Prostate gland (tissue), 2 donors: ENCODE results near the gene STAG1. TPM values are rescaled to one million over a fixed set of nuclear protein-coding genes. Genes with fewer than 3 reads are reported as not detected.
"Not testable (repeated sequence)": the region's sequence is repeated elsewhere in the genome, so short reads cannot be mapped to it uniquely, and the experiment has no call there.

Experiments used
- DNase-seq: peaks from one replicate; pipeline ENCODE4 v3.0.0-alpha.2; 2019; ENCODE audit warnings: low spot score
- H3K27ac ChIP-seq, 2 donors: fragments of 200-600 bp; sonication (generic); 2 replicates each; pipeline ENCODE4 v1.5.1; 2017 to 2019
- H3K27me3 ChIP-seq: fragments of 200-600 bp; sonication (generic); replicated peaks from 2 replicates; pipeline ENCODE4 v1.5.1; 2019; ENCODE audit not compliant: insufficient read depth
- H3K36me3 ChIP-seq, 2 donors: fragments of 200-600 bp; sonication (generic); 1 replicate in 1 of 2; 2 replicates in 1 of 2; pipeline versions ENCODE4 v1.5.1 to v1.8.1; 2017 to 2019
- H3K4me1 ChIP-seq: fragments of 200-600 bp; sonication (generic); replicated peaks from 2 replicates; pipeline ENCODE4 v1.5.1; 2019
- H3K4me3 ChIP-seq, 2 donors: fragments of 200-600 bp; sonication (generic); 2 replicates each; pipeline ENCODE4 v1.5.1; 2017 to 2019
- H3K9me3 ChIP-seq: fragments of 200-600 bp; sonication (generic); 2 replicates; pipeline ENCODE4 v1.5.1; 2017
- POLR2A ChIP-seq: fragments of 450-650 bp; IDR thresholded peaks from one replicate; pipeline ENCODE4 v1.6.1; 2016; ENCODE audit warnings: antibody characterized with exemption, mild to moderate bottlenecking
- POLR2AphosphoS5 ChIP-seq: sonication (generic); formaldehyde crosslinking; IDR thresholded peaks from one replicate; pipeline ENCODE4 v1.6.1; 2017; ENCODE audit warnings: antibody characterized with exemption
- WGBS: methylation state at CpG from one replicate; pipeline ENCODE4 v1.1.5; 2018; 5-methylcytosine and 5-hydroxymethylcytosine counted together
- intact Hi-C: fragments of 100-400 bp; cut with DNase I; formaldehyde crosslinking; loops from one replicate; pipeline ENCODE4 v1.14.2; 2022
- total RNA-seq, 2 donors: library from RNA; depleted of rRNA; stranded (reverse); fragments of >200 nt; gene quantifications; one replicate each; pipeline ENCODE4 v1.1.0, GENCODE V29; 2016
- TF ChIP-seq, protein P1 (sequence below), 4 experiments: fragments of 200-600 bp in 2 of 4; fragments of 450-650 bp in 2 of 4; sonication (generic) in 2 of 4; IDR thresholded peaks; 1 replicate in 3 of 4; 2 replicates in 1 of 4; pipeline ENCODE4 v1.5.1; 2016 to 2019; ENCODE audit warnings: antibody characterized with exemption in 4 of 4, mild to moderate bottlenecking in 2 of 4, moderate library complexity in 2 of 4

The STAG1 gene
- total RNA-seq, 2 donors from 2014 or later: 21.9 to 34.1 TPM

DNA sequence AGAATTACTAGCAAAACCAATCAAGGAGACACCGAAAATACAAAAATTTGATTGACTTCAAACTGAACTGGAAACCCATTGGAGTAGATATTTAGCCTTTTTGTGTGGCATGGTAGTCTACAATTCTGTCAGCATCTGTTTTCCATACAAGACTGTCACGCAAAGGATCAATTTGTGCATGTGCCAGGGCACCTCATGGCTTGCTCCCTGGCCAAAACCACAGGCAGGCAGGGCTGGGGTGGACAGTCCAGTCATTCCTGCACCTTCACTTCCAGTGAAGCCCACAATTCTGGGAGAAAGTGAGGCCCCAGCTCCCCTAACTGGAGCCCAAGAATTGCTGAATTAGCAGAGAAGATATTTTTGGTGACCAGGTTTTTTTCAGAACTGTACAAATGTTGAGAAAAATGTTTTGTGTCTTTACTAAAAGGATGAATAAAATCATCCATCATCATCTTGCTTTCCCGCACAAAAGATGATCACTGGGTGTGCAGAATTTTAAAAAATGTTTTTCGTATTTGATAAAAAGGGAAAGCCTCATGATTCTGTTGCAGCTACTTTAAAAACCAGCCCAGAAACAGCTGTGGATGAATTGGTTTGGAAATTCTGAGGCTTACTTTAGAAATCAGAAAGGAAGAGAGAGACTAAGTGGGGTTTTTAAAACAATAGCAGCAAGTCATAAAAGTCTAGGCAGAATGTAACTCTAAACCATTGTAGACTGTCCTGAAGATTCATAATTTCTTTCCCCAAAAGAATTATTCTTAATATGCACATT lies 415.7 kb downstream of the STAG1 start:
- TF ChIP-seq POLR2A (no peak), POLR2AphosphoS5 (no peak)
- TF ChIP-seq, protein P1, sequence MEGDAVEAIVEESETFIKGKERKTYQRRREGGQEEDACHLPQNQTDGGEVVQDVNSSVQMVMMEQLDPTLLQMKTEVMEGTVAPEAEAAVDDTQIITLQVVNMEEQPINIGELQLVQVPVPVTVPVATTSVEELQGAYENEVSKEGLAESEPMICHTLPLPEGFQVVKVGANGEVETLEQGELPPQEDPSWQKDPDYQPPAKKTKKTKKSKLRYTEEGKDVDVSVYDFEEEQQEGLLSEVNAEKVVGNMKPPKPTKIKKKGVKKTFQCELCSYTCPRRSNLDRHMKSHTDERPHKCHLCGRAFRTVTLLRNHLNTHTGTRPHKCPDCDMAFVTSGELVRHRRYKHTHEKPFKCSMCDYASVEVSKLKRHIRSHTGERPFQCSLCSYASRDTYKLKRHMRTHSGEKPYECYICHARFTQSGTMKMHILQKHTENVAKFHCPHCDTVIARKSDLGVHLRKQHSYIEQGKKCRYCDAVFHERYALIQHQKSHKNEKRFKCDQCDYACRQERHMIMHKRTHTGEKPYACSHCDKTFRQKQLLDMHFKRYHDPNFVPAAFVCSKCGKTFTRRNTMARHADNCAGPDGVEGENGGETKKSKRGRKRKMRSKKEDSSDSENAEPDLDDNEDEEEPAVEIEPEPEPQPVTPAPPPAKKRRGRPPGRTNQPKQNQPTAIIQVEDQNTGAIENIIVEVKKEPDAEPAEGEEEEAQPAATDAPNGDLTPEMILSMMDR (IDR thresholded peaks at IDR 0.05): no peak
- peaks cover 0 to 5% of the 10 kb centered on the region in 2 donors for H3K36me3 ChIP-seq
- H3K4me3 ChIP-seq: no peak overlapping the region
- intact Hi-C loops: no loop called here
- no peak overlapping the region for H3K27ac ChIP-seq
- H3K4me1 ChIP-seq: no peaks in the 10 kb centered on the region
- H3K27me3 ChIP-seq: no peaks in the 10 kb centered on the region
- no peaks in the 10 kb centered on the region for H3K9me3 ChIP-seq
- DNase-seq: no peak
- WGBS: 89% methylated on average over 4 of the region's 4 CpGs

DNA sequence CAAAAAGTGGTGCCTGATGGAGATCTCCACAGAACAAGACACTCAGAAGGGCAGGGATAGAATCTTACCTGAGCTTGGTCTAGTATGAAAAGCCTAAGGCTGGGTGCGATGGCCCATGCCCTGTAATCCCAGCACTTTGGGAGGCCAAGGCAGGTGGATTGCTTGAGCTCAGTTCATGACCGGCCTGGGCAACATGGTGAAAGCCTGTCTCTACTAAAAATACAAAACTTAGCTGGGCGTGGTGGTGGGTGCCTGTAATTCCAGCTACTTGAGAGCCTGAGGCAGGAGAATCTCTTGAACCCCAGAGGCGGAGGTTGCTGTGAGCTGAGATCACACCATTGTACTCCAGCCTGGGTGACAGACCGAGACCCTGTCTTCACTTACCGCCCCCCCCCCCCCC lies 417.5 kb downstream of the STAG1 start:
- H3K27me3 ChIP-seq, H3K4me3 ChIP-seq, H3K9me3 ChIP-seq, H3K36me3 ChIP-seq, intact Hi-C loops, H3K27ac ChIP-seq, H3K4me1 ChIP-seq, DNase-seq: not testable (repeated sequence)
- 100% methylated on average over 6 of the region's 6 CpGs for WGBS

DNA sequence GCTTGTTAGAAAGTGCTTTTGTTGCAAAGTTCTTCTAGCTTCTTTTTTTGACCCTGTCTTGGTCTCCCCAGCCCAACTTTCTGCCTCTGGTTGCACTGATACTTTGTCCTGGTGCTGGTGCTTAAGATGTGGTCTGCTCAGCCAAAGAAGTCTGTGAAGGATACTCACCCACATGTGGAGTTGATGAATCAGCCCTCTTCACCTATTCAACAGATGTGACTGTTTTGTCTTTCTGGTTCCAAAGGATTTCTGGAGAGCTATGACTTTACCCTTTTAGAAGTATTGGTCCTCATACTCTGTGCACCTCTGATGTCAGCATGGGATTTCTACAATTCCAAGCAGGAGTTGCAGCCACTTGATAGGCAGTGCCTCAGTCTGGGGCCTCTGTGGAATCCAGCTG lies 418.0 kb downstream of the STAG1 start:
- intact Hi-C loops: no loop called here
- no peak for DNase-seq
- no peak overlapping the region for H3K27ac ChIP-seq
- no peaks in the 10 kb centered on the region for H3K27me3 ChIP-seq
- no peaks in the 10 kb centered on the region for H3K36me3 ChIP-seq
- no peaks in the 10 kb centered on the region for H3K9me3 ChIP-seq
- no peaks in the 10 kb centered on the region for H3K4me1 ChIP-seq
- no peak overlapping the region for H3K4me3 ChIP-seq
- TF ChIP-seq, protein P1 (IDR thresholded peaks at IDR 0.05): no peak
- no peak for TF ChIP-seq POLR2AphosphoS5
- TF ChIP-seq POLR2A: no peak

DNA sequence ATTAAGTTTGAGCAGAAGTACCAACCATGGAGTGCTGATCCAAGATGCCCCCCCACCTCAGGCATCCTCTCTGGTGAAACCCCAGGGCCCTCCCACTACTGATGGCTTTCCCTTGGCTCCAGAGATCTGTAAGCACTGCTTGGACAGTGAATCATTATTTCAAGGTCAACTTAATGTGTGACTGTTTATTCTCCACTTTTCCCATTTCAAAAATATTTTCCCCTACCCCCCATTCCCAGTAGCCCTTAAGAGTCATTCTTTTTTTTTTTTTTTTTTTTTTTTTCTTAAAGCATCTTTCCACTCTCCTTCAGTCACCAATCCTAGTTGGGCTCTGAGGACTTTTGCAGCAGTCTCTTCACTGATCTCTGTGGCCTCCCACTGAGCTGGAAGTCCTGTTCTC lies 419.4 kb downstream of the STAG1 start:
- Histone ChIP-seq H3K4me1 (no peaks in the 10 kb centered on the region), H3K4me3 (no peak overlapping the region), H3K27me3 (no peaks in the 10 kb centered on the region), H3K27ac (no peak overlapping the region), H3K9me3 (no peaks in the 10 kb centered on the region), H3K36me3 (peaks cover 0 to 3% of the 10 kb centered on the region in 2 donors)
- DNase-seq: no peak
- intact Hi-C loops: no loop called here
- TF ChIP-seq, protein P1 (IDR thresholded peaks at IDR 0.05): no peak
- TF ChIP-seq POLR2A (no peak), POLR2AphosphoS5 (no peak)

DNA sequence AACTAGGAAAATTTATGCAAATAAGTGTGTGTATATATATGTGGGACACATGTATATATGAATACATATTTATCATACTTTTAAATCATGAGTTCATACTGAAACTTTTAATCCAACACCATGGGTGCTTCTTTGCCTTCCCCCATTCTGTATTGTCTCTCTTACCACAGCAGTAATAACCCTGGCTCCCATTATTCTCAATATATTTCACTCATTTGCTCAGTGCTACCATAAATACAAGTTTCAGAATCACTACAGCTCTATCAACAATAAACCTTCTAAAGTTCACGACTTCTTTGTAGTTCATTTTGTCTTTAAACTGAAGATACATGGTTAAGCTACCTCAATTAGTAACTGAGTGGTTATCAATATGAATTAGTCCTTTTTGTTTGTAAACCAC lies 419.9 kb downstream of the STAG1 start:
- TF ChIP-seq POLR2A (no peak), POLR2AphosphoS5 (no peak)
- TF ChIP-seq, protein P1 (IDR thresholded peaks at IDR 0.05): no peak
- no peaks in the 10 kb centered on the region for H3K27me3 ChIP-seq
- 88% methylated on average over 1 of the region's 1 CpG for whole genome bisulfite sequencing
- DNase-seq: no peak
- H3K9me3 ChIP-seq: no peaks in the 10 kb centered on the region
- no peak overlapping the region for H3K4me3 ChIP-seq
- peaks cover 0 to 3% of the 10 kb centered on the region in 2 donors for H3K36me3 ChIP-seq
- intact Hi-C loops: no loop called here
- H3K27ac ChIP-seq: no peak overlapping the region
- no peaks in the 10 kb centered on the region for H3K4me1 ChIP-seq
